ENCODE results near the gene SLC22A14. TPM values are rescaled to one million over a fixed set of nuclear protein-coding genes. Genes with fewer than 3 reads are reported as not detected.

Gene SLC22A14
- total RNA-seq, 1 experiment from 2014 or later = 0.22 TPM

GRCh38 chr3:38359038-38359437, 76.9 kb downstream of the SLC22A14 start (continued):
- no peak for TF ChIP-seq ZBTB33 (IDR thresholded peaks at IDR 0.05; ENCODE audit: extremely low read depth, insufficient replicate concordance, low read length)
- no peak for TF ChIP-seq EZH2 (IDR thresholded peaks at IDR 0.05)
- TF ChIP-seq SRF (IDR thresholded peaks at IDR 0.05; ENCODE audit: low read depth) = no peak
- TF ChIP-seq ATF3 (IDR thresholded peaks at IDR 0.05) = no peak
- no peak for TF ChIP-seq EZH2phosphoT487 (IDR thresholded peaks at IDR 0.05; ENCODE audit: borderline replicate concordance)

- Histone ChIP-seq H4K20me1 (ENCODE audit: insufficient read depth) (no peaks in the 10 kb centered on the region), H3K36me3 (ENCODE audit: control insufficient read depth in 1 of 2, insufficient read depth in 2 of 2, low read length in 2 of 2) (peaks cover 0 to 16% of the 10 kb centered on the region in 2 experiments; a peak in 2 of 4 replicates), H3K9ac (ENCODE audit: low read length) (no peak overlapping the region), H2AFZ (ENCODE audit: low read depth, low read length, poor library complexity, severe bottlenecking) (no peak overlapping the region), H3K79me2 (ENCODE audit: insufficient read depth, low read length) (peaks cover 9% of the 10 kb centered on the region), H3K9me3 (ENCODE audit: control insufficient read depth in 1 of 2, insufficient read depth in 1 of 2, low read depth in 1 of 2, low read length in 2 of 2) (no peaks in the 10 kb centered on the region), H3K4me2 (ENCODE audit: low read length) (no peak overlapping the region), H3K27ac (ENCODE audit: low read depth, low read length) (no peak overlapping the region), H3K9me2 (ENCODE audit: insufficient read depth) (no peaks in the 10 kb centered on the region), H3K4me1 (ENCODE audit: control insufficient read depth in 1 of 2, insufficient read depth in 2 of 2, low read length in 2 of 2) (no peaks in the 10 kb centered on the region), H3K4me3 (replicated peaks in 1 of 2; ENCODE audit: low read depth in 1 of 2, low read length in 2 of 2) (no peak overlapping the region), H3K27me3 (ENCODE audit: insufficient read depth, low read length) (no peaks in the 10 kb centered on the region)
- intact Hi-C loops (cut with micrococcal nuclease) = no loop called here
- POLR2A ChIA-PET = no interaction called here
- CTCF ChIA-PET = no interaction called here
- RAD21 ChIA-PET (ENCODE audit: low non-redundant PET in 1 of 2, low total read pairs in 2 of 2, uncharacterized antibody in 2 of 2, unreplicated experiment in 2 of 2) = no interaction called here
- TF ChIP-seq POLR2A (IDR thresholded peaks at IDR 0.05; ENCODE audit: borderline replicate concordance, extremely low read depth, insufficient read depth, insufficient read length) (no peak), SRF (IDR thresholded peaks at IDR 0.05; ENCODE audit: low read depth) (no peak), EGR1 (IDR thresholded peaks at IDR 0.05; ENCODE audit: low read depth) (no peak), ATF3 (IDR thresholded peaks at IDR 0.05) (no peak), POLR2AphosphoS5 (IDR thresholded peaks at IDR 0.05; ENCODE audit: low read depth, low read length) (no peak), TCF7L2 (IDR thresholded peaks at IDR 0.05; ENCODE audit: borderline replicate concordance, extremely low read depth, insufficient read depth, insufficient read length) (no peak), ZBTB33 (IDR thresholded peaks at IDR 0.05; ENCODE audit: extremely low read depth, insufficient replicate concordance, low read length) (no peak), SIN3A (IDR thresholded peaks at IDR 0.05; ENCODE audit: low read depth) (no peak), ZNF274 (IDR thresholded peaks at IDR 0.05; ENCODE audit: low read depth, low read length) (no peak), RAD21 (IDR thresholded peaks at IDR 0.05; ENCODE audit: low read depth) (no peak), CEBPB (IDR thresholded peaks at IDR 0.05; ENCODE audit: low read depth) (no peak), SP1 (IDR thresholded peaks at IDR 0.05; ENCODE audit: low read depth) (no peak), REST (IDR thresholded peaks at IDR 0.05; ENCODE audit: low read depth) (no peak), ELF1 (IDR thresholded peaks at IDR 0.05; ENCODE audit: borderline replicate concordance, low read depth) (no peak)
- DNase-seq (ENCODE audit: low read depth, low spot score) = no peak
- no TSS peak for BruUV-seq (replicated peaks)
- no peak for ATAC-seq
Measured at GRCh38 chr3:38360345-38360744, 78.3 kb downstream of the SLC22A14 start.
